ENCODE data around the gene C12orf76.
"Not testable (repeated sequence)": the region's sequence is repeated elsewhere in the genome, so short reads cannot be mapped to it uniquely, and the experiment has no call there.

C12orf76 gene

GRCh38 chr12:110074089-110074488, 25.8 kb upstream of the C12orf76 start:
- H3K9me3 ChIP-seq (ENCODE audit: control insufficient read depth, insufficient read depth, low read depth, low read length): no peaks in the 10 kb centered on the region
- no peak overlapping the region for H3K4me3 ChIP-seq (ENCODE audit: low read depth, low read length)
- H3K4me1 ChIP-seq (ENCODE audit: control insufficient read depth, insufficient read depth, low read length): no peaks in the 10 kb centered on the region
- H3K36me3 ChIP-seq (ENCODE audit: control insufficient read depth in 2 of 2, insufficient read depth in 1 of 2, low read length in 2 of 2): no peaks in the 10 kb centered on the region
- ChIA-PET CTCF (interaction anchor here (1.5 kb wide), 1 partner anchor 11 kb away, joined by 5 read pairs; no protein-coding TSS in a partner anchor), POLR2A (no interaction called here)
- H3K27ac ChIP-seq (ENCODE audit: extremely low read depth, low read depth, low read length): no peak overlapping the region
- TF ChIP-seq ZNF510 (tag by site-specific recombination; IDR thresholded peaks at IDR 0.05; ENCODE audit: insufficient replicate concordance) (no peak), HIC1 (tag by site-specific recombination; IDR thresholded peaks at IDR 0.05) (no peak), ZSCAN30 (tag by site-specific recombination; IDR thresholded peaks at IDR 0.05) (no peak), SP2 (tag by site-specific recombination; IDR thresholded peaks at IDR 0.05) (no peak), ZNF521 (tag by site-specific recombination; IDR thresholded peaks at IDR 0.05) (no peak), ZNF658 (tag by site-specific recombination; IDR thresholded peaks at IDR 0.05) (no peak)
- TF ChIP-seq, protein P1, sequence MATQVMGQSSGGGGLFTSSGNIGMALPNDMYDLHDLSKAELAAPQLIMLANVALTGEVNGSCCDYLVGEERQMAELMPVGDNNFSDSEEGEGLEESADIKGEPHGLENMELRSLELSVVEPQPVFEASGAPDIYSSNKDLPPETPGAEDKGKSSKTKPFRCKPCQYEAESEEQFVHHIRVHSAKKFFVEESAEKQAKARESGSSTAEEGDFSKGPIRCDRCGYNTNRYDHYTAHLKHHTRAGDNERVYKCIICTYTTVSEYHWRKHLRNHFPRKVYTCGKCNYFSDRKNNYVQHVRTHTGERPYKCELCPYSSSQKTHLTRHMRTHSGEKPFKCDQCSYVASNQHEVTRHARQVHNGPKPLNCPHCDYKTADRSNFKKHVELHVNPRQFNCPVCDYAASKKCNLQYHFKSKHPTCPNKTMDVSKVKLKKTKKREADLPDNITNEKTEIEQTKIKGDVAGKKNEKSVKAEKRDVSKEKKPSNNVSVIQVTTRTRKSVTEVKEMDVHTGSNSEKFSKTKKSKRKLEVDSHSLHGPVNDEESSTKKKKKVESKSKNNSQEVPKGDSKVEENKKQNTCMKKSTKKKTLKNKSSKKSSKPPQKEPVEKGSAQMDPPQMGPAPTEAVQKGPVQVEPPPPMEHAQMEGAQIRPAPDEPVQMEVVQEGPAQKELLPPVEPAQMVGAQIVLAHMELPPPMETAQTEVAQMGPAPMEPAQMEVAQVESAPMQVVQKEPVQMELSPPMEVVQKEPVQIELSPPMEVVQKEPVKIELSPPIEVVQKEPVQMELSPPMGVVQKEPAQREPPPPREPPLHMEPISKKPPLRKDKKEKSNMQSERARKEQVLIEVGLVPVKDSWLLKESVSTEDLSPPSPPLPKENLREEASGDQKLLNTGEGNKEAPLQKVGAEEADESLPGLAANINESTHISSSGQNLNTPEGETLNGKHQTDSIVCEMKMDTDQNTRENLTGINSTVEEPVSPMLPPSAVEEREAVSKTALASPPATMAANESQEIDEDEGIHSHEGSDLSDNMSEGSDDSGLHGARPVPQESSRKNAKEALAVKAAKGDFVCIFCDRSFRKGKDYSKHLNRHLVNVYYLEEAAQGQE (tag by site-specific recombination; IDR thresholded peaks at IDR 0.05): no peak

GRCh38 chr12:110073049-110073831, 24.9 kb upstream of the C12orf76 start:
- CTCF ChIA-PET: no interaction called here
- no peak overlapping the region for H3K4me3 ChIP-seq (ENCODE audit: low read depth, low read length)

GRCh38 chr12:110072636-110073035, 24.3 kb upstream of the C12orf76 start:
- H3K36me3 ChIP-seq (ENCODE audit: control insufficient read depth in 2 of 2, insufficient read depth in 1 of 2, low read length in 2 of 2); H3K4me3 ChIP-seq (ENCODE audit: low read depth, low read length); H3K4me1 ChIP-seq (ENCODE audit: control insufficient read depth, insufficient read depth, low read length); H3K9me3 ChIP-seq (ENCODE audit: control insufficient read depth, insufficient read depth, low read depth, low read length); POLR2A ChIA-PET; CTCF ChIA-PET; H3K27ac ChIP-seq (ENCODE audit: extremely low read depth, low read depth, low read length): not testable (repeated sequence)
- TF ChIP-seq EGR2 (tag by site-specific recombination; IDR thresholded peaks at IDR 0.05; ENCODE audit: low read depth) (peak; percentile 58; the same call in 1 of the 2 replicates), ZFHX2 (tag by site-specific recombination; conservative IDR thresholded peaks at IDR 0.05) (peak; percentile 53)

More at GRCh38 chr12:110073049-110073831, 24.9 kb upstream of the C12orf76 start:
- H3K9me3 ChIP-seq (ENCODE audit: control insufficient read depth, insufficient read depth, low read depth, low read length): no peaks in the 10 kb centered on the region
- H3K4me1 ChIP-seq (ENCODE audit: control insufficient read depth, insufficient read depth, low read length): no peaks in the 10 kb centered on the region
- no peaks in the 10 kb centered on the region for H3K36me3 ChIP-seq (ENCODE audit: control insufficient read depth in 2 of 2, insufficient read depth in 1 of 2, low read length in 2 of 2)
- POLR2A ChIA-PET: interaction anchor here (0.8 kb wide), 1 partner anchor 717 kb away, joined by 4 read pairs; no protein-coding TSS in a partner anchor
- TF ChIP-seq ZFHX2 (tag by site-specific recombination; conservative IDR thresholded peaks at IDR 0.05) (peak; percentile 22; the same call in 1 of the 2 replicates), ZNF776 (tag by site-specific recombination; IDR thresholded peaks at IDR 0.05; ENCODE audit: borderline replicate concordance) (no peak)
- H3K27ac ChIP-seq (ENCODE audit: extremely low read depth, low read depth, low read length): no peak overlapping the region

DNA sequence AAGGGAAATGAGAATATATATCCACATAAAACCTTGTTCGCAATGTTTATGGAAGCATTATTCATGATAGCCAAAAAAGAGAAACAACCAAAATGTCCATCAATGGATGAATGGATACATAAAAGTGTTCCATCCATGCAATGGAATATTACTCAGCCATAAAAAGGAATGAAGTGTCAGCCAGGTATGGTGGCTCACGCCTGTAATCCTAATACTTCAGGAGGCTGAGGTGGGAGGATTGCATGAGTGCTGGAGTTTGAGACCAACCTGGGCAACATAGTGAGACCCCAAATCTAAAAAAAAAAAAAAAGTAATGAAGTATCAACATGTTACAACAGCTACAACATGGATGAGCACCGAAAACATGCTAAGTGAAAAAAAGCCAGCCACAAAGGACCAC, 23.6 kb upstream of the C12orf76 start:
- Histone ChIP-seq H3K36me3 (ENCODE audit: control insufficient read depth in 2 of 2, insufficient read depth in 1 of 2, low read length in 2 of 2) (no peaks in the 10 kb centered on the region), H3K4me1 (ENCODE audit: control insufficient read depth, insufficient read depth, low read length) (no peaks in the 10 kb centered on the region), H3K9me3 (ENCODE audit: control insufficient read depth, insufficient read depth, low read depth, low read length) (no peaks in the 10 kb centered on the region), H3K4me3 (ENCODE audit: low read depth, low read length) (no peak overlapping the region), H3K27ac (ENCODE audit: extremely low read depth, low read depth, low read length) (no peak overlapping the region)
- ChIA-PET CTCF (no interaction called here), POLR2A (no interaction called here)
- TF ChIP-seq, protein P2, sequence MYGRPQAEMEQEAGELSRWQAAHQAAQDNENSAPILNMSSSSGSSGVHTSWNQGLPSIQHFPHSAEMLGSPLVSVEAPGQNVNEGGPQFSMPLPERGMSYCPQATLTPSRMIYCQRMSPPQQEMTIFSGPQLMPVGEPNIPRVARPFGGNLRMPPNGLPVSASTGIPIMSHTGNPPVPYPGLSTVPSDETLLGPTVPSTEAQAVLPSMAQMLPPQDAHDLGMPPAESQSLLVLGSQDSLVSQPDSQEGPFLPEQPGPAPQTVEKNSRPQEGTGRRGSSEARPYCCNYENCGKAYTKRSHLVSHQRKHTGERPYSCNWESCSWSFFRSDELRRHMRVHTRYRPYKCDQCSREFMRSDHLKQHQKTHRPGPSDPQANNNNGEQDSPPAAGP (tag by site-specific recombination; IDR thresholded peaks at IDR 0.05): no peak
- TF ChIP-seq ZNF266 (tag by site-specific recombination; IDR thresholded peaks at IDR 0.05; ENCODE audit: low read depth): no peak
- TF ChIP-seq ZNF121 (tag by site-specific recombination; IDR thresholded peaks at IDR 0.05): peak; percentile 81
- no peak for TF ChIP-seq ZBTB11 (tag by site-specific recombination; conservative IDR thresholded peaks at IDR 0.05; ENCODE audit: low read depth)
- no peak for TF ChIP-seq ZBTB48 (tag by site-specific recombination; IDR thresholded peaks at IDR 0.05)
- peak; percentile 93 for TF ChIP-seq ZNF146 (tag by site-specific recombination; IDR thresholded peaks at IDR 0.05)
